Jurkat, Clone E6-1 (cell line): Measurements from ENCODE around the gene CHCT1. TPM values are rescaled to one million over a fixed set of nuclear protein-coding genes. Genes with fewer than 3 reads are reported as not detected.
A peak's percentile ranks its signal among the peaks of the same experiment; 100 is the strongest.
"Not testable (repeated sequence)": the region's sequence is repeated elsewhere in the genome, so short reads cannot be mapped to it uniquely, and the experiment has no call there.

Experiments used
- DNase-seq: peaks from one replicate; pipeline ENCODE4 v3.0.0-alpha.2; 2011; ENCODE audit warnings: low read depth, low spot score
- H3K4me3 ChIP-seq: 2 replicates; pipeline ENCODE4 v1.5.1; 2011; ENCODE audit warnings: mild to moderate bottlenecking, low read length, control low read depth, moderate library complexity
- polyA plus RNA-seq: library from polyadenylated mRNA; unstranded; fragments of >200 nt; gene quantifications from one replicate; pipeline ENCODE4 v1.2.1, GENCODE V29; 2012; ENCODE audit warnings: missing spikeins; ENCODE audit not compliant: insufficient read length, insufficient read depth

CHCT1 gene
- not detected for polyA plus RNA-seq

GRCh38 chr17:60422162-60422665 is at the start of gene CHCT1:
Gene CHCT1 (plus strand): TSS chr17:60422489. CDS start chr17:60422593, 104 bp downstream.
- H3K4me3 ChIP-seq, result peak within 1 kb of the TSS; percentile 31
- DNase-seq, result no peak

GRCh38 chr17:60372790-60373483 is 49.4 kb upstream of the CHCT1 start:
- no peak for DNase-seq

DNA sequence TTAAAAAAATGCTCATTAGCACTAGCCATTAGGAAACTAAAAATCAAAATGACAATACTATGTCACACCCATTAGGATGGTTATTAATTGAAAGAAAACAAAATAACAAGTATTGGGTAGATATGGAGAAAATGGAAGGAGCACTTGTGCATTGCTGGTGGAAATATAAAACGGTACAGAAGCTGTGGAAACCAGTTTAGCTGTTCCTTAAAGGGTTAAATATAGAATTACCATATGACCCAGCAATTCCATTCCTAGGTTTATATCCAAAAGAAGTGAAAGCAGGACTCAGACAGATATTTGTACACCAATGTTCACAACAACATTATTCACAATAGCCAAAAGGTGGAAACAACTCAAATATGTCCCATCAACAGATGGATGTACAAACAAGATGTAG is 44.1 kb upstream of the CHCT1 start:
- H3K4me3 ChIP-seq, DNase-seq: not testable (repeated sequence)

More at GRCh38 chr17:60372790-60373483, 49.4 kb upstream of the CHCT1 start:
- H3K4me3 ChIP-seq, result no peak overlapping the region

- H3K4me3 ChIP-seq, DNase-seq: not testable (repeated sequence)
These were observed 42.8 kb upstream of the CHCT1 start for GRCh38 chr17:60379461-60379860.

DNA sequence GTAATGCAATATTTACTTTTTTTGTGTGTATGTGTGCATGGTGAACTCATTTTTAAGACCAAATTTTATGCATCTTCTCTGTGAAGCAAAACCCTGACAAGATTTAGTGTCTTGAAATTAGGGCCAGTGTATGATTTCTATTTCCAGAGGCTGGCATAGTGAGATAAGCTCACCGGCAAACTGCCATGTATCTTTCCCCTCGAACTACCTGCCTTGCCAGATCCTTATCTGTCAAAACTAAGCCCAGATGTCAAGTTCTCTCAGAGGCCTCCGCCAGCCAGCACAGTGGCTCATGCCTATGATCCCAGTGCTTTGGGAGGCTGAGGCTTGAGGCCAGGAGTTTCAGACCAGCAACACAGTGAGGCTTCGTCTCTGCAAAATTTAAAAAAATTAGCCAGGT is 40.3 kb upstream of the CHCT1 start:
- peak; percentile 45 for DNase-seq
- no peak overlapping the region for H3K4me3 ChIP-seq

DNA sequence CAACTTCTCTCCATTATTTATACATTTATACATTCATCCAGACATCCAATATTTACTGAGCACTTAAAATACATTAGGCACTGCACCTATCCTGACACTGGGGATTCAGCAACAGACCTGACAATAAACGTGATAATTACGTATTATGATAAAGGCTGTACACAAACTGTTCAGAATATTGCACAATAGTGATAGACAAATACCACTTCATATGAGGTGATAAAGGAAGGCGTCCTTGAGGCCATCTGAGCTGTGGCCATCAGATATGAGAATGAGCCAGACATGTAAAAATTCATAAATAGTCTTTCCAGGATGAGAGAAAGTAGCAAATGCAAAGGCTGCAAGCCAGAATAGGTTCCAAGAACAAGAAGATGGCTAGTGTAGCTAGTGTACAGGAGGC is 38.9 kb upstream of the CHCT1 start:
- no peak for DNase-seq
- H3K4me3 ChIP-seq, result no peak overlapping the region

GRCh38 chr17:60384921-60385320 is 37.4 kb upstream of the CHCT1 start:
- not testable (repeated sequence) for H3K4me3 ChIP-seq, DNase-seq

DNA sequence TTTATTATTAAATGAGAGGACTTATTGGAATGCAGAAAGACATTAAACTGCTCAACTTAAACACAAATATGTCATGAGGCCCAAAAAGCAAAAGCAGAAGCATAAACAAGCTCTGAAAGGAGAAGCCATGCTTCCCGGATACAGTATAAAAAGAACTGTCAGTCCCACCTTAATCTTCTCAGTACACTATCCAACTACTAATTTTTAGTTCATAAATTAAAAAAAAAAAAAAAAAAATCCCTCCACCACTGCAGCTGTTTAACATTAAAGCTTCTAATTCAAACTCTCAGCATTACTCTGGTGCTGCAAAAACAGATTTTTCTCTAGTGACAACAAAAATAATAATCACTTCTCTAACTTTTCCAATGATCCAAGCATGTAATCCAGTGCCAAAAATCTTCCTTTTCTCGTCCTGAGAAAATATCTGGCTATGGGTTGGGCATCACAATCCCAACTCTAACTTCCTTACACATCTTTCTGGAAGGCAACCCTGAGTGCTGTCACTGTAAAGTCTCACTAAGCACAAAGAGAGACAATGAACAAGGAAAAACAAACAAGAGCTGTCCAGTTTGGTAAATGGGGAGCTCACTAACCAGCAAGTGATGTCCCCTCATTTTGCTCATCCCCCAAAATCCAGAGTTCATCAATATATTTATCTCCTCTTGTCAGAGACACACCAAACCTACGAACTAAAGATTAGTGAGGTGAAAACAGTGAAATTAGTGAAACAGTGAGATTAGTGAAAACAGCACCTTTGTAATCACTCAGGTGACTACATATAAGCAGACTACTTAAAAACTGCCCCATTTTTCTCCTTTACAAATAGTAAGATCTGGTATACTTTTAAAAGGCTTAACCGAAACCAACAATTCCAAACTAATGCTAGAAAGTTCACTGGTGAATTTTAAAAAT is 35.9 kb upstream of the CHCT1 start:
- no peak for DNase-seq
- no peak overlapping the region for H3K4me3 ChIP-seq

GRCh38 chr17:60387666-60388065 is 34.6 kb upstream of the CHCT1 start:
- DNase-seq, result no peak
- H3K4me3 ChIP-seq, result no peak overlapping the region

- H3K4me3 ChIP-seq, result no peak overlapping the region
- DNase-seq, result no peak
These were observed 33.5 kb upstream of the CHCT1 start for GRCh38 chr17:60388742-60389141.

- no peak overlapping the region for H3K4me3 ChIP-seq
- no peak for DNase-seq
These were observed 32.1 kb upstream of the CHCT1 start for GRCh38 chr17:60390186-60390585.

GRCh38 chr17:60390925-60391470 is 31.3 kb upstream of the CHCT1 start:
- H3K4me3 ChIP-seq, result peak overlapping the region; percentile 95
- no peak for DNase-seq

GRCh38 chr17:60391471-60392041 is 30.7 kb upstream of the CHCT1 start:
- DNase-seq, result no peak

DNA sequence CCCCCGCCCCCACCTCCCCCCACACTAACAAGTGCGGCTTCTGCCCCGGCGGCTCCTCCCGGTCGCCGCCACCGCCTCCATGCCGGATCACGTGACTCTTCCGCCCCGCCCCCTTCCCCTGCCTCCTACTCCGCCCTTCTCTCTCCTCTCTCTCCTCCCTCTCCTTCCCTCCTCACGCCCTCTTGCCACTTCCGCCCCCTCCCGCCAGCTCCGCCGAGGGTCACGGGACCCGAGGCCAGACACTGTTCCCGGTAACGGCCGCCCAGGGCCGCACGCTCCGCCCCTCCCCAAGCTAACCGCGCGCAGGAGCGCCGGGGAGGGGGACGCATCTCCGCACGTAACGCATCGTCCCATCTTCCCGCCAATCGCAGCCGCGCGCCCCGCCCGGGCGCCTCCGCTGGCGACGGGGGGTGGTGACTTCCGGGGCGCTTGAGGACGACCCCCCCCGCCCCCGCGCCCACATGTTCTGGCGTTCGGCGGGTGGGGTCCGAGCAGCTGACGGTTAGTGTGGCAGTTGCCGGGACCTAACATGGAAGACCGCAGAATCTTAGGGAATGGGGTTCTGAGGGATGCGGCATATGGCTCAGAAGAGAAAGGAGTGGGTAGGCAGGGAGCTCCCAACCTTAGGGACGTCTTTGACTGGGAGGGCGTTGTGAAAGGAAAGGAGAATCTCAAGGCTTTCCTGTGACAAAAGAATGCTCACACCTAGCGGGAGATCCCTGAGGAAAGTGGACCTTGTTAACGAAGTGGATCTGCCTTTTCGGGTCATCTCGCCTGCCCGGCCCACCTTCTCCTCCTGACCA is 30.0 kb upstream of the CHCT1 start, which contains the start of gene USP32:
USP32 (minus strand) TSS at position 92 of the 803 bp plus-strand sequence. CDS start 194 bp downstream, outside the sequence.
- H3K4me3 ChIP-seq, result peak within 1 kb of the TSS; percentile 95
- peak; percentile 98 for DNase-seq

More at GRCh38 chr17:60391471-60392041, 30.7 kb upstream of the CHCT1 start:
- peak overlapping the region; percentile 95 for H3K4me3 ChIP-seq

DNA sequence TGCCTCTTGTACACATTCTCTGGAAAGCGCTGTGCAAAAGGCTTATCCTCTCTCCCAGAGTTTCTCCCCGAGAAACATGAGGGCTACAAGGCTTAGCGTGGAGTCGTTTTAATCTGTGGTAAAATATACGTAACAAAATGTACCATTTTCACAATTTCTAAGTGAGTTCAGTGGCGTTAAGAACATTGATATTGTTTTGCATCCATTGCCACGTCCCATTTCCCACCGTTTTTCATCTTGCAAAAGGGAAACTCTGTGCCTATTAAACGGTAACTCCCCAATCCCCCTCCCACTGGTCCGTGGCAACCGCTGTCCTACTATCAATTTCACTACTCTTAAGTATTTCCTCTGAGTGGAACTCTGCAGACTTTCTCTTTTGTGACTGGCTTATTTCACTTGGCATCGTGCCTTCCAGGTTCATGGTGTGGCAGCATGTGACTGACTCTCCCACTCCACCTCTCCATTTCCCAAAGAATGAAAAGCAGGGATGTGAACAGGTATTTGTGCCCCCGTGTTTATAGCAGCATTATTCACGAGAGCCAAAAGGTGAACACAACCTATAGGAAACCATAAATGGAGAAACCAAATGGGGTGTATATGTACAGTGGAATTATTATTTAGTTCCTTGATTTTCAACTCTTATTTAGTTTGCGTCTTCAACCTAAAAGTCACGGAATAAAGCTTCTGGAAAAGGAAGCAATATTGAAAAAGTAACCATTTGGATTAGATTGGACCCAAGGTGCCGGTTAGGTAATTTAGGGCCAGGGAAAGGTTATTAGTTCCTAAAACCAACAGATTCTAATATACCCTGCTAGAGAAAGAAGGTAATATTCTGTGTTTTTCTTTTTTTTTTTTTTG is 29.2 kb upstream of the CHCT1 start:
- DNase-seq, result peak; percentile 48
- peak overlapping the region; percentile 95 for H3K4me3 ChIP-seq

DNA sequence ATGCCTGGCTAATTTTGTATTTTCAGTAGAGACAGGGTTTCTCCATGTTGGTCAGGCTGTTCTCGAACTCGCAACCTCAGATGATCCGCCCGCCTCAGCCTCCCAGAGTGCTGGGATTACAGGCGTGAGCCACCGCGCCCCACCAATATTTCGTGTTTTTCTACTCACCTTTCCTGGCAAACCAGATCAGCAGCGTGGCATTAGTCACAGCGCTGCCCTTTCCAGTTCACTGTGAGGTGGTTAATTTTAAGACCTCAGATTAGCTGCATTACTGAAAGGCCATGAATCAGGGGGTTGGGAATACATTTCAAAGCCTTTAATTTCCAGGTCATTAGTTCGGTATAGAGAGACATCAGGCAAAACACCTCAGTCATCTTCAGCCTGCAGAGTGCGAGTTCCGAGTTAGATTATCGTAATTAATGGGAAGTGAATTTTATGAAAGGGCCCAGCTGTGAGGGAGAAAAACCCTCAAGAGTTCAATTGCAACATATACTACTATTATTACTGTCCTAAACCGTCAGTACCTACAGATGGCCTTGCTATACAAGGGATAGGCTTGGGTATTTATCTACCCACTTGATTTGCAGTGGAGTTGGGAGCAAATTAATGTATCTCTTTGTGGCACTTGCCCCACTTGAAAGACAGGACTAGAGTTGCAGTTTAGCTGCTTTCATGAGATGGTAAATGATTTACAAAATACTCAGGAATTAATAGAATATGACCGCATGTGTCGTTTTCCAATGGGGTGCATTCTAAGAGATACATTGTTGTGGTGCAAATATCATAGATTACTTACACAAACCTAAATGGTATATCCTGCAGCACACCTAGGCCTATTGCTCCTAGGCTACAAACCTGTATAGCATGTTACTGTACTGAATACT is 28.2 kb upstream of the CHCT1 start:
- no peak for DNase-seq
- no peak overlapping the region for H3K4me3 ChIP-seq
